Measurements from ENCODE around the gene SERPINE1.

DNA sequence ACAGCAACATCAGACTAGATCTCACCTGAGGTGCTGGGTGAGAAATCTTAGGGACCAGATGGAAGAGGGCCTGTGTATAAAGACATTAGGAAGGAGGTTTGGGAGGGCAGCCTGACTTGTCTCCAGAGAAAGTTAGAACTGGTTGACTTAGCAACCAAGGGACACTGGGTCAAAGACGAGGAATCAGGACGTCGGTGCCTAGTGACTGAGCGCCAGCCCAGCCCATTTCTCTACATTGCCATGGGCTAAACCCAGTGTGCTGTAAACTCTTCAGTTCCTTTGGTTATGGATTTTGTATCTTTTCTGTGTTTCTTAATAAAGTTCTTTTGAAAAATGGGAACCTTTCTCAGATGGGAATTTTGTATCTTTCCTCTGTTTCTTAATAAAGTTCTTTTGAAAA lies 29.3 kb upstream of the SERPINE1 start:
- TF ChIP-seq, protein P1, sequence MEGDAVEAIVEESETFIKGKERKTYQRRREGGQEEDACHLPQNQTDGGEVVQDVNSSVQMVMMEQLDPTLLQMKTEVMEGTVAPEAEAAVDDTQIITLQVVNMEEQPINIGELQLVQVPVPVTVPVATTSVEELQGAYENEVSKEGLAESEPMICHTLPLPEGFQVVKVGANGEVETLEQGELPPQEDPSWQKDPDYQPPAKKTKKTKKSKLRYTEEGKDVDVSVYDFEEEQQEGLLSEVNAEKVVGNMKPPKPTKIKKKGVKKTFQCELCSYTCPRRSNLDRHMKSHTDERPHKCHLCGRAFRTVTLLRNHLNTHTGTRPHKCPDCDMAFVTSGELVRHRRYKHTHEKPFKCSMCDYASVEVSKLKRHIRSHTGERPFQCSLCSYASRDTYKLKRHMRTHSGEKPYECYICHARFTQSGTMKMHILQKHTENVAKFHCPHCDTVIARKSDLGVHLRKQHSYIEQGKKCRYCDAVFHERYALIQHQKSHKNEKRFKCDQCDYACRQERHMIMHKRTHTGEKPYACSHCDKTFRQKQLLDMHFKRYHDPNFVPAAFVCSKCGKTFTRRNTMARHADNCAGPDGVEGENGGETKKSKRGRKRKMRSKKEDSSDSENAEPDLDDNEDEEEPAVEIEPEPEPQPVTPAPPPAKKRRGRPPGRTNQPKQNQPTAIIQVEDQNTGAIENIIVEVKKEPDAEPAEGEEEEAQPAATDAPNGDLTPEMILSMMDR (conservative IDR thresholded peaks at IDR 0.05 in 1 of 2, IDR thresholded peaks at IDR 0.05 in 1 of 2; ENCODE audit: extremely low read depth in 1 of 2, insufficient read depth in 1 of 2, low read depth in 1 of 2, low read length in 2 of 2) = no peak
- no peak for TF ChIP-seq EZH2 (IDR thresholded peaks at IDR 0.05; ENCODE audit: borderline replicate concordance, low read length)
